A172 (cell line): Measurements from ENCODE around the gene ENTPD7. TPM values are rescaled to one million over a fixed set of nuclear protein-coding genes. Genes with fewer than 3 reads are reported as not detected.

ENCODE experiments used
- DNase-seq: peaks from one replicate; pipeline ENCODE4 v3.0.0-alpha.2; 2015; ENCODE audit warnings: low spot score
- total RNA-seq: library from RNA; depleted of rRNA; stranded (reverse); fragments of >200 nt; shearing (Covaris generic); gene quantifications from 2 replicates; pipeline ENCODE4 v1.2.3, GENCODE V29; 2014

Gene ENTPD7
- total RNA-seq, 1 experiment from 2014 or later, result 30.8 TPM

GRCh38 chr10:99648717-99649116 is 10.6 kb upstream of the ENTPD7 start:
- DNase-seq, result no peak

DNA sequence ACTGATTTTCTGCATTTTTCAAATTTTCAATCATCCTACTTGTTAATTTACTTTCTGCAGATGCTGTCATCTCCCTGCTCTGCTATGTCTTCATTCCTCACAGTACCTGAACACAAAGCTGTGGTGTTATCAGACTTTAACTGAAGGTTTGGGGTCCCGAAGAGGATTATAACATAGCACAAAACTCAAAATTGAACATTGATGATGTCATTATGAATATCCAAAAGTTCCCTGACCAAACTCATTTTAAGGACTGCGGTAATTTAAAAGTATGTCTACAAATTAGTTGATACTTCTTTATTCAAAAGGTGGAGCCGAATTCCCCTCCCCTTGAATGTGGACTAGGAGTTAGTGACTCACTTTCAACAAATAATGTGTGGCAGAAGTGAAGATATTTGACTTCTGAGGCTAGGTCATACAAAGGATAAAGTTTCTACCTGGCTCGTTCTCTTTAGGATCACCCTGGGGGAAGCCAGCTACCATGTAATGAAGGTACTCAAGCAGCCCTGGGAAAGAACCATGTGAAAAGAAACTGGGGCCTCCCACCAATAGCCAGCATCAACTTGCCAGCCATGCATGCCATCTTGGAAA is 6.4 kb upstream of the ENTPD7 start:
- no peak for DNase-seq

- no peak for DNase-seq
Observed at GRCh38 chr10:99654390-99655175, 4.7 kb upstream of the ENTPD7 start.

DNA sequence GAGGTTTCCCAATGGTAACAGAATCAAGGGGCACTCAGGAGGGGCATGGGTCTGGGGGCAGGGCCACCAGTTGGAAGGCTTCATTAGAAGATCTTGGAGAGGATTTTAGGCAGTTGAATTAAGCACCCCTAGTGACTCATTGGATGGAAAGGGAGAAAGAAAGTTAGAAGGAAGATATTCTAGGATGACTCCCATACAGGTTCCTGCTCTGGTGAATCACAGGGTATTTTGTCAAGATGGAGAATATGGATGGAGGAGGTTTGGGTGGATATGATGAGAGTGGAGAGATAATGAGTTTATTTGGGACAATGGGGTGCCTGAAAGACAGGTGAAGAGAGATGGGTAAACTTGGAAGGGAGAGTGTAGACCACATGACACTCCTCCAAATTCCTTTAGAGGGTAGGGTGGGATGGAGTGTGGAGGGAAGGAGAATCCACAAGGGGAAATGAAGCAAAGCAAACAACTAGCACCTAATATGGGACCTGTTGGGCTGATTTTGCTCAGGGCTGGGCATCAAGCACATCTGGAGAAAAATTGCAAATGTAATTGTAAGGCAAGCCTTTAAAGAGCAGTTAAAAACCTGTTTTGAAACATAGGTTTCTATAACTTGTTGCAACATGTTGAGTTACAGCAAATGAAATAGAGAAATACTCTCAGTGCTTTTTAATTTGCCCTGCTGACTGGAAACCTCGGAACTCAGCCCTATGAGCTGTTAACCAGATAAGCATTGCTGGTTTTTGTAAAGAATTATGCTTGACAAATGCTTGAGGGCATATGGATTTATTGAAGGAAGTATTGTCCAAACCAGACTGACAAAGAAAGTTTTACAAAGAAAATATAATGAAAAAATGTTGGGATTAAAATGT is 2.9 kb upstream of the ENTPD7 start:
- DNase-seq, result no peak

- DNase-seq, result no peak
Observed at GRCh38 chr10:99658622-99659030, 683 bp upstream of the ENTPD7 start.

- no peak for DNase-seq
Observed at GRCh38 chr10:99659868-99660366, 608 bp downstream of the ENTPD7 start.

DNA sequence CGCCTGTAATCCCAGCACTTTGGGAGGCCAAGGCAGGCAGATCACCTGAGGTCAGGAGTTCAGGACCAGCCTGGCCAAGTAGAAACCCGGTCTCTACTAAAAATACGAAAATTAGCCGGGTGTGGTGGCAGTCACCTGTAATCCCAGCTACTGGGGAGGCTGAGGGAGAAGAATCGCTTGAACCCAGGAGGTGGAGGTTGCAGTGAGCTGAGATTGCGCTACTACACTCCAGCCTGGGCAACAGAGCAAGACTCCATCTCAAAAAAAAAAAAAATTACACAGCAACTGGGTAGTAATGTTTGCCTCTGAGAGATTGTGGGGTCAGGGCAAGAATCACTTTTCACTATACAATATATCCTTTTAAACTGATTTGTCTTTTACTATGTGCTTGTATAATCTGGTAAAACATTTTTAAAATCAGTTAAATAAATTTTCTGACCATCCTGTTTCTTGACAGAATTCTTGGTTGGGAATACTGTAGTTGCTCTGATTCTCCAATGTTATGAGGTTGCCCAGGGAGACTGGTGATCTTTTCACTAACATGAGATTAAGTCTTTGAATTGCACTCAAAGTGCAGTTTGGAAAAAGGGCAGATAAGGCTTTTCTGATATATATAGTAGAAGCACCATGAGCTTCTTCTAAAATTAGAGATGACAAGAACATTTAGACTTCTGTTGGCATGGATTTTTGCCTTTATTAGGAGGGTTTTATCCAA is 1.5 kb downstream of the ENTPD7 start:
- DNase-seq, result no peak

- DNase-seq, result peak; percentile 88
Observed at GRCh38 chr10:99661377-99661763, 2.1 kb downstream of the ENTPD7 start.

GRCh38 chr10:99665304-99665703 is 6.0 kb downstream of the ENTPD7 start:
- no peak for DNase-seq

DNA sequence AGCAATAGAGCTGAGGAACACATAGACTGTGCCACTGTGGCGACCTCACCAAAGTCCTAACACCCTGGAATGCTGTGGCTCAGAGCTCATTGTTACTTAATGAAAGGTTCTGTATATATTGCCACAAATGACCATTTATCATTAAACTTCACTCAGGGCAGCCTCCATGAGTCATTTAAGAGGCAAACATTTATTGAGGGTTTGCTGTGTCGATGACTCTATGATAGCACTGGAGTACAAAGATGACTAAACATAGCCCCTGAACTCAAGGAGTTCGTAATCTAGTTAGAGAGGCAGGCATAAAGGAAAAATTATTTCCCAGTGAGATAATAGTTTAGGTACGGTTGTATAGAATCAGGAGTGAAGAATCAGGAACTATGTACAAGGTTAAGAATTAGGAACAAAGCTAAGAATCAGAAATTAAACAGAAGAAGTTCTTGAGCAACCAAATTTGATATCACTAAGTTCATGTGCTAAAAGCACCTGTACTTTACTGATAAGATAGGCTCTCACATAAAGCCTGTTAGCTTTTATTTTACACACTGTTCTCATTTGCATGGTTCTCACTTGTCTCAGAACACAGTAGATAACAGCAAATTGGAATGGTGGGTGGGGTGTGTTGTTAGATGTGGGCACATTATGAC is 7.9 kb downstream of the ENTPD7 start:
- peak; percentile 91 for DNase-seq

- no peak for DNase-seq
Observed at GRCh38 chr10:99671386-99671785, 12.1 kb downstream of the ENTPD7 start.

DNA sequence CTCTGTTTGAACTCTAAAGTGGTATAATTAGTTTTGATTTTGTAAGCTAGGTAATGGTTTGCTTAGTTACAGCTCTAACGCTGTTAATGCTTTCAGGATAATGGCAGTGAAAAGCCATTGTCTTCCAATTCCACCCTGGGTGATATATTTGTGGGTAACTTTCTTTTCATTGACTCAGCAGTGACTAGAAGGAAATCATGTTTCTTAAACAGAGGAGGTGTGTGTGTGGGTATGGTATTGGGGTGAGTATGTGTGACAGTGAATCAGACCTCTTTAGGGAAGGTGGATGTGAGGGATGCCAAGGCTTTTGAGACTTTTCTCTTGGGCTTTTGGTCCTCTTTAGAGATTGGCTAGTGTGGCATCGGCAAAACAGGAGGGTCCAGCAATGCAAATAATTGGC is 13.6 kb downstream of the ENTPD7 start:
- DNase-seq, result no peak

DNA sequence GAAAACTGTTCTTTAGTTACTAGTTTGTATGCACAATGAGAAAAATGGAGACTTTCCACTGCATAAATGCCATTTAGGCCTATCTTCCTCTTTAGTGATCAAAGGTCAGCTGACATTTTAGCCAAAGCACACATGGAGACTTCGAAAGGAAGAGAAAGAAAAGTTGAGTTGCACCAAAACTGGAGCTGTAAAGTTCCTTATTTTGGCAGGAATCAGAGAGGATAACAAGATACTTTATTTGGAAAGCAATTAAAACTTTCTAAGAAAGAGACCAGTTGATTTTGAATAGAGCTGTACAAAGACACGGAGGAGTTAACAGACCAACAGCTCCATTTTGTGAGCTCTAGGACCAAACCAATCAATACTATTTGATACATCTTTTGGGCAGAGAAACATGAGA is 14.2 kb downstream of the ENTPD7 start:
- no peak for DNase-seq

DNA sequence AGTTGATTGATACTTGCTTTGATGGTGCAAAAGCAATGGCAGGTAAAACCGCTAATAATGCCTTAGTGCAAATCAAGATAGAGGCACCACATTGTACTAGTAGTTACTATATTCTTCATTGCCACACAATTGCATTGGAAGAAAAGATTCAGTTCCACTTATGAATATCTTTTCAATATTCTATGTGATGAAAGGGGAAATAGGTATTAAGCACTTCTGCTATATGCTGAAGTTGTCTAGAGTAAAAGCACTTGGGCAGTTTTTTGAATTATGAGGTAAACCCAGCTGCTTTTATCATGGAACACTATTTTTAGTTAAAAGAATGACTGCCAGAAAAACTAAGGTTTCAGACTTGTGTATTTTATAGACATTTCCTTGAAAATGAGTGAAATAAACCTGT is 15.5 kb downstream of the ENTPD7 start:
- DNase-seq, result no peak

GRCh38 chr10:99676426-99676825 is 17.1 kb downstream of the ENTPD7 start:
- DNase-seq, result peak; percentile 65

DNA sequence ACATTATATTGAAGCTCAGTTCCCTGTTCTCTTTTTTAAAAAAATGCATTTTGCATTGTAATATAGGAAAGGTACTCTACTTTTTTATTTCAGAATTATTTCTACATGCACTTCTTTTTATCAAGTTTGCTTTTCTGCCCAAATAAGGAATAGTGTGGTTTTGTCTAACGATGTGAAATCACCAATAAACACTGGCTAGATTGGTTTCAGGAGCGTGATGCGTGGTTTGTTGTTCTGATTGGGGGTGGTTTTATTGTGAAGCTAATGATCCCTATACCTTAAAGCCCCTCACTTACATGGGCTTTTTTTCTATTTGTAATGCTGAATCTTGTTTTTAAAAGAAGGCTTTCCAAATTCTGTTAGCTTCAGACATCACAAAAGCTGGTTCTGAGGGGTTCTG is 17.6 kb downstream of the ENTPD7 start:
- DNase-seq, result no peak

- DNase-seq, result no peak
Observed at GRCh38 chr10:99678921-99679320, 19.6 kb downstream of the ENTPD7 start.

DNA sequence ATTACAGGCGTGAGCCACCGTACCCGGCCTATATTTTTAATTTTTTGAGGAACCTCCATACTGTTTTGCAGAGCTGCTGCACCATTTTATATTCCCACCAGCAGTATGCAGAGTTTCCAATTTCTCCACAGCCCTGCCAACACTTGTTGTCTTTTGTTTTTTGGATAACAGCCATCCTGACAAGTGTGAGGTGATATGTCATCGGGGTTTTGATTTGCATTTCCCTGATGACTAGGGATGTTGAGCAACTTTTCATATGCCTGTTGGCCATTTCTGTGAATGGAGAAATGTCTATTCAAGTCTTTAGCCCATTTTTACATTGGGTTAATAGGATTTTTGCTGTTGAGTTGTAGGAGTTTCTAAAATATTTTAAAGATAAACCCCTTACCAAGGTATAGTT is 22.2 kb downstream of the ENTPD7 start:
- DNase-seq, result peak; percentile 42

DNA sequence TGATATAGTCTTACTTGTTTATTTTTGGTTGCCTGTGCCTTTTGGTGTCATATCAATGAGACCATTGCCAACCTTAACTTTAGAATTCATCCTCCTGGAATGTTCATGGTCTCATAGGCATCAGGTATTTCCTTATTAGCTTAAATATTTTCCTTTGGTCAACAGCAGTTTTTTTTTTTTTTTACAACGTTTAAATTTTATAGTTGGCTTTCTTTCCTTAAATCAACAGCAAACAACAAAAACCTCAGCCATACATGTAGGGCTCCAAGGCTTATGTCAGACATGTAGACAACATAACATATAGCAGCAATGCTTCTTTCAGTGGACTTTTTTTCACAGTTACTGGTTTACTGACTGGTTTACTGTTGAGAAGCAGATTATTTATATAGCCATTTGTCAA is 22.7 kb downstream of the ENTPD7 start:
- no peak for DNase-seq

GRCh38 chr10:99682752-99683151 is 23.4 kb downstream of the ENTPD7 start:
- peak; percentile 23 for DNase-seq

DNA sequence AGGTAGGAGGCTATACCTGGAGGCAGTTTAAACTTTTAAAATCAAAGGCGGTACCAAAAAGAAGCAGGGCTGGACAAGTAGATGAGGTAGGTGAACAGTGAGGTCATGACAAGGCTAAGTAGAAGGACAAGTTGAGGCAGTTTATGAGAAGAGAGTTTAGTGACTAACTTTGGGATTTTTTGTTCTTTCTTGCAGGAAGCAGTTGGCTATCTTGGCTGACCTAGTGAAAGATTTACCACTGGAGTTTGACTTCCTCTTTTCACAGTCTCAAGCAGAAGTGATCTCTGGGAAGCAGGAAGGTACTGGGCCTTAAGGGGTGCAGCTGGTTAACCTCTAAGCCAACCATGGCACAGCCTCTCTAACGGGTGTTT is 26.3 kb downstream of the ENTPD7 start:
- DNase-seq, result no peak
